CD4-positive, alpha-beta T cell (primary cell): Measurements from ENCODE around the gene VPS13D. TPM values are rescaled to one million over a fixed set of nuclear protein-coding genes. Genes with fewer than 3 reads are reported as not detected.

Experiments used
- ATAC-seq: fragments of 200-7000 bp; cut with Tn5 transposase; one replicate; pipeline ENCODE4 v1.10.0; 2022; ENCODE audit warnings: mild to moderate bottlenecking; ENCODE audit not compliant: poor library complexity
- CTCF ChIA-PET: fragments of 350-600 bp; sonication (Branson Sonifier 250); formaldehyde crosslinking; loops from one replicate; lab custom pipeline; 2021; ENCODE audit warnings: antibody characterized with exemption, inconsistent platforms; lab: Charles Lee
- POLR2A ChIA-PET: fragments of 350-600 bp; sonication (Branson Sonifier 250); formaldehyde crosslinking; loops from one replicate; lab custom pipeline; 2021; ENCODE audit warnings: antibody characterized with exemption, inconsistent platforms; lab: Charles Lee
- DNase-seq, 14 experiments: peaks; one replicate each; pipeline ENCODE4 v3.0.0-alpha.2; 2013 to 2020; ENCODE audit warnings: mixed read lengths in 2 of 14
- H3K27ac ChIP-seq, 2 donors: one replicate each; pipeline versions ENCODE4 v1.5.1 to v1.7.0; 2013; ENCODE audit warnings: low read length in 2 of 2, low read depth in 1 of 2, mild to moderate bottlenecking in 1 of 2
- H3K27me3 ChIP-seq, 2 experiments: 1 replicate in 1 of 2; 2 replicates in 1 of 2; pipeline versions ENCODE4 v1.6.1 to v1.7.0; 2013; ENCODE audit warnings: low read length in 2 of 2, control low read depth in 1 of 2, mild to moderate bottlenecking in 1 of 2, moderate library complexity in 1 of 2; ENCODE audit not compliant: insufficient read depth in 2 of 2, control insufficient read depth in 1 of 2
- H3K36me3 ChIP-seq: one replicate; pipeline ENCODE4 v1.6.1; 2013; ENCODE audit warnings: low read length, control low read depth; ENCODE audit not compliant: insufficient read depth
- H3K4me1 ChIP-seq: one replicate; pipeline ENCODE4 v1.6.1; 2013; ENCODE audit warnings: low read length, control low read depth; ENCODE audit not compliant: insufficient read depth
- H3K4me3 ChIP-seq: one replicate; pipeline ENCODE4 v1.5.1; 2013; ENCODE audit warnings: mild to moderate bottlenecking, low read length, moderate library complexity
- H3K9me3 ChIP-seq, 2 experiments: 1 replicate in 1 of 2; 2 replicates in 1 of 2; pipeline versions ENCODE4 v1.6.1 to v1.7.0; 2013; ENCODE audit warnings: low read length in 2 of 2, mild to moderate bottlenecking in 2 of 2, control low read depth in 1 of 2, moderate library complexity in 1 of 2; ENCODE audit not compliant: control insufficient read depth in 1 of 2, insufficient read depth in 1 of 2
- H3K27ac Mint-ChIP-seq: one replicate; pipeline ENCODE4 v1.8.0; 2020; ENCODE audit warnings: mixed read lengths
- H3K27me3 Mint-ChIP-seq: one replicate; pipeline ENCODE4 v1.8.0; 2021; ENCODE audit warnings: mixed read lengths
- H3K36me3 Mint-ChIP-seq: one replicate; pipeline ENCODE4 v1.8.0; 2021; ENCODE audit warnings: low read depth, mixed read lengths
- H3K4me1 Mint-ChIP-seq: one replicate; pipeline ENCODE4 v1.8.0; 2021; ENCODE audit warnings: low read depth, mixed read lengths
- H3K4me3 Mint-ChIP-seq: one replicate; pipeline ENCODE4 v1.8.0; 2020; ENCODE audit warnings: mild to moderate bottlenecking, mixed read lengths
- H3K9me3 Mint-ChIP-seq: one replicate; pipeline ENCODE4 v1.8.0; 2020; ENCODE audit warnings: mixed read lengths
- intact Hi-C, 2 experiments: fragments of 100-400 bp; cut with DNase I in 1 of 2; cut with micrococcal nuclease in 1 of 2; formaldehyde crosslinking; loops; one replicate each; pipeline versions ENCODE4 v1.15.1 to v1.9.0; 2023 to 2025; cut with DNase I, micrococcal nuclease
- total RNA-seq, 174 experiments: library from RNA in 2 of 174; stranded (reverse) in 2 of 174; gene quantifications; one replicate each; pipeline ENCODE4 v1.2.3 and lab custom pipeline; 2021 to 2026
- TF ChIP-seq, protein P1 (sequence below): fragments of 200-600 bp; IDR thresholded peaks from one replicate; pipeline ENCODE4 v1.8.0; 2022; ENCODE audit warnings: antibody characterized with exemption, mild to moderate bottlenecking

Gene VPS13D
- total RNA-seq, 2 experiments from 2014 or later, result 63.0 to 67.3 TPM

DNA sequence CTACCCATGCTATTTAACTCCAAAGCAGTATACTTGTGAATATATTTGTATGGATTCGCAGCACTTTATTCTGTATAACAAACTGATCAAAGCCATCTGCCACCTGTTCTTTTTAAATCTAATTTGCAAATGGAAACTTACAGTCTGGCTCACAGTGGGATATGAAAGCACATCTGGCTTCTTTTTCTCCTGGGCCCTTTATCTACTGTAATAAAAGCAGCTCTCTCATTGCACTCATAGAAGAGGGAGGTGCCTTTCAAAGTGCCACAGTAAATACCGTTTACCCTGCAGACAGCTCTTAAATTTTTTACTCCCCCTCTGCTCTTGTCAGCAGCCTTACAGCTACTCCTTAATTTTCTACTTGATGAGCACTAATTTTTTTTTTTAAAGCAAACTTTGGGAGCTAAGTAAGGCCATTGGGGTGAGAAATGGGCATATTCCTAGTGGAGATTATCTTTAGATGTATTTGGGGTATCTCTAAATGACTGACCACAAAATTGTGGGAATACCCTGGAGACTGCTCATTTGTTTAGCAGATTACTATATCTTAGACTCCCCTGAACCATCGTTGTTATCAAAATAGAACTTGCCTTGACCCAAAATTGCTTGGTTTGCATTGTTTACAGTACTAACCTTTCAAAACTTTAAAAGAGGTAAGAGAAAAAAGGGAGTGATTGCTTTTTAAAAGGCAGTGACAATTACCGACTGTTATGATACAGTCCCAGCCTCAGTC, 110.1 kb downstream of the VPS13D start:
- Histone ChIP-seq H3K4me1 (peaks cover 22% of the 10 kb centered on the region), H3K4me3 (no peak overlapping the region), H3K27ac (no peak overlapping the region), H3K36me3 (peaks cover 34% of the 10 kb centered on the region), H3K9me3 (no peaks in the 10 kb centered on the region), H3K27me3 (no peaks in the 10 kb centered on the region)
- peaks cover 53% of the 10 kb centered on the region for H3K4me1 Mint-ChIP-seq
- H3K4me3 Mint-ChIP-seq, result no peak overlapping the region
- intact Hi-C loops, result loop anchor here in 1 of 2 experiments (10.0 kb wide), 1 partner anchor 275 kb away; the partner anchor contains the start of gene DHRS3
- POLR2A ChIA-PET, result interaction anchor here (1.5 kb wide), 1 partner anchor 280 kb away, joined by 4 read pairs; no protein-coding TSS in a partner anchor
- ATAC-seq, result no peak
- H3K27me3 Mint-ChIP-seq, result no peaks in the 10 kb centered on the region
- CTCF ChIA-PET, result interaction anchor here (0.6 to 1.9 kb wide), 3 partner anchors 47 to 280 kb away, joined by 3 to 4 read pairs (median 3); no protein-coding TSS in a partner anchor
- H3K36me3 Mint-ChIP-seq, result peaks cover 63% of the 10 kb centered on the region
- no peak for DNase-seq
- TF ChIP-seq, protein P1, sequence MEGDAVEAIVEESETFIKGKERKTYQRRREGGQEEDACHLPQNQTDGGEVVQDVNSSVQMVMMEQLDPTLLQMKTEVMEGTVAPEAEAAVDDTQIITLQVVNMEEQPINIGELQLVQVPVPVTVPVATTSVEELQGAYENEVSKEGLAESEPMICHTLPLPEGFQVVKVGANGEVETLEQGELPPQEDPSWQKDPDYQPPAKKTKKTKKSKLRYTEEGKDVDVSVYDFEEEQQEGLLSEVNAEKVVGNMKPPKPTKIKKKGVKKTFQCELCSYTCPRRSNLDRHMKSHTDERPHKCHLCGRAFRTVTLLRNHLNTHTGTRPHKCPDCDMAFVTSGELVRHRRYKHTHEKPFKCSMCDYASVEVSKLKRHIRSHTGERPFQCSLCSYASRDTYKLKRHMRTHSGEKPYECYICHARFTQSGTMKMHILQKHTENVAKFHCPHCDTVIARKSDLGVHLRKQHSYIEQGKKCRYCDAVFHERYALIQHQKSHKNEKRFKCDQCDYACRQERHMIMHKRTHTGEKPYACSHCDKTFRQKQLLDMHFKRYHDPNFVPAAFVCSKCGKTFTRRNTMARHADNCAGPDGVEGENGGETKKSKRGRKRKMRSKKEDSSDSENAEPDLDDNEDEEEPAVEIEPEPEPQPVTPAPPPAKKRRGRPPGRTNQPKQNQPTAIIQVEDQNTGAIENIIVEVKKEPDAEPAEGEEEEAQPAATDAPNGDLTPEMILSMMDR, result no peak
- H3K27ac Mint-ChIP-seq, result peak overlapping the region; percentile 71
- H3K9me3 Mint-ChIP-seq, result no peaks in the 10 kb centered on the region

DNA sequence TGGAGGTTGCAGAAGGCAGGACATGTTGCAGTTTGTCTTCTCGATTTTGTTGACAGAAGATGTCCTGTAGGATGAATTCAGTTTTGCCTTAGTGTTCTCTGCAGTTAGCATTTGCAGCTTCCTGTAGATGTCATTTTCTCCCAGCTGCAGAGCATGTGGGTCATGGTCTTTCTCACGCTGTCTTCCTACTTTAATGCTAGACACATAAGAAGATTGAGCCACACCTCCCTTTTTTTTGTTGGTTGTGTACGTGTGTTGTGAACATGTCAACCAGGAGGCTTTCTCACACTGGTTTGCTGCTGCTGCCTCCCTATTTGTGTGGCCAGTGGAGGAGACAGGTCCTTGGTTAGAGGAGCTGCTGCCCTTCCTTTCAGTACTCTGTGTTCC, 110.7 kb downstream of the VPS13D start:
- CTCF ChIA-PET, result interaction anchor here (0.6 to 1.9 kb wide), 3 partner anchors 46 to 280 kb away, joined by 3 to 4 read pairs (median 3); no protein-coding TSS in a partner anchor
- intact Hi-C loops, result loop anchor here in 1 of 2 experiments (10.0 kb wide), 1 partner anchor 274 kb away; the partner anchor contains the start of gene DHRS3
- H3K9me3 ChIP-seq, result no peaks in the 10 kb centered on the region
- Mint-ChIP-seq H3K4me3 (no peak overlapping the region), H3K27me3 (no peaks in the 10 kb centered on the region), H3K9me3 (no peaks in the 10 kb centered on the region), H3K27ac (peak overlapping the region; percentile 71), H3K4me1 (peaks cover 58% of the 10 kb centered on the region), H3K36me3 (peaks cover 63% of the 10 kb centered on the region)
- peaks cover 27% of the 10 kb centered on the region for H3K4me1 ChIP-seq
- no peak overlapping the region for H3K4me3 ChIP-seq
- H3K27me3 ChIP-seq, result no peaks in the 10 kb centered on the region
- H3K36me3 ChIP-seq, result peaks cover 29% of the 10 kb centered on the region
- TF ChIP-seq, protein P1, result no peak
- H3K27ac ChIP-seq, result no peak overlapping the region
- ATAC-seq, result no peak
- peak in 2 of 14 experiments; percentile 4 to 15 for DNase-seq
- POLR2A ChIA-PET, result interaction anchor here (1.5 kb wide), 1 partner anchor 280 kb away, joined by 4 read pairs; no protein-coding TSS in a partner anchor

DNA sequence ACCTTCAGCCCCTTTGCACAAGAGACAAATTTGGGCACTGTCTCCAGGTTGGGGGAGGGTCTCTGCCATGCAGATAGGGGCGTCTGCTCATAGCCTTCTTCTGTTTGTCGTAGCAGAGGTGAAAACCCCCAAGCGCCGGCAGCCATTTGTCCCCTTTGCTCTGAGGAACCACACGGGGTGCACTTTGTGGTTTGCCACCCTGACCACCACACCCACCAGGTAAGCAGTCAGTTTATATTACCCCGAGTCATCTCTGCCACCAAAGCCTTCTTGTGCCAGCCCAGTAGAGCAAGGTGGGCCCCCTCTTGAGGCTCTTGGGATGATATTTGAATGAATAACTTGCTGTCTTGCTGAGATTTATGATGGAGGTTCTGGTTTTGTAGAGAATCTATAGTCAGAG, 111.8 kb downstream of the VPS13D start:
- intact Hi-C loops, result loop anchor here in 1 of 2 experiments (10.0 kb wide), 1 partner anchor 273 kb away; the partner anchor contains the start of gene DHRS3
- DNase-seq (peak in 4 of 14 experiments; percentile 3 to 40 (median 13)), ATAC-seq (no peak)
- peaks cover 69% of the 10 kb centered on the region for H3K4me1 Mint-ChIP-seq
- peaks cover 63% of the 10 kb centered on the region for H3K36me3 Mint-ChIP-seq
- no peaks in the 10 kb centered on the region for H3K9me3 Mint-ChIP-seq
- Histone ChIP-seq H3K27me3 (no peaks in the 10 kb centered on the region), H3K36me3 (peaks cover 20% of the 10 kb centered on the region), H3K4me1 (peaks cover 32% of the 10 kb centered on the region), H3K4me3 (no peak overlapping the region), H3K27ac (no peak overlapping the region), H3K9me3 (no peaks in the 10 kb centered on the region)
- ChIA-PET POLR2A (no interaction called here), CTCF (no interaction called here)
- H3K4me3 Mint-ChIP-seq, result no peak overlapping the region
- H3K27me3 Mint-ChIP-seq, result no peaks in the 10 kb centered on the region
- H3K27ac Mint-ChIP-seq, result peak overlapping the region; percentile 71
- TF ChIP-seq, protein P1, result no peak
